DMS114 treated with DMSO at 0.1 percent for 48 hours (cell line): Measurements from ENCODE around the gene PIGT.
A peak's percentile ranks its signal among the peaks of the same experiment; 100 is the strongest.

Experiments used
- DNase-seq: peaks from one replicate; lab custom pipeline; 2025; ENCODE audit not compliant: unreplicated experiment; lab: John Stamatoyannopoulos, UW

Gene PIGT

GRCh38 chr20:45415822-45416637 is at the start of gene PIGT:
Gene PIGT, plus strand, starts transcription at chr20:45416141. Its CDS starts 16 bp downstream, at chr20:45416157.
- peak; percentile 76 for DNase-seq

- no peak for DNase-seq
Measured at GRCh38 chr20:45366192-45366591, 49.7 kb upstream of the PIGT start.

GRCh38 chr20:45366631-45367030 is 49.3 kb upstream of the PIGT start:
- no peak for DNase-seq

GRCh38 chr20:45367126-45367525 is 48.8 kb upstream of the PIGT start:
- DNase-seq = no peak

- DNase-seq = no peak
Measured at GRCh38 chr20:45368221-45368980, 47.5 kb upstream of the PIGT start.

GRCh38 chr20:45370571-45371160 is 45.3 kb upstream of the PIGT start:
- no peak for DNase-seq

- no peak for DNase-seq
Measured at GRCh38 chr20:45372241-45372640, 43.7 kb upstream of the PIGT start.

GRCh38 chr20:45372646-45373352 is 43.1 kb upstream of the PIGT start:
- no peak for DNase-seq

- peak; percentile 66 for DNase-seq
Measured at GRCh38 chr20:45373353-45374100, 42.4 kb upstream of the PIGT start.

GRCh38 chr20:45374101-45374467 is 41.9 kb upstream of the PIGT start:
- no peak for DNase-seq

- DNase-seq = no peak
Measured at GRCh38 chr20:45374966-45375365, 41.0 kb upstream of the PIGT start.

GRCh38 chr20:45377269-45377668 is 38.7 kb upstream of the PIGT start:
- DNase-seq = no peak

GRCh38 chr20:45378191-45378590 is 37.8 kb upstream of the PIGT start, which contains the start of gene TP53TG5:
Gene TP53TG5, minus strand, starts transcription at chr20:45378325. Its CDS starts 89 bp downstream, at chr20:45378236.
- no peak for DNase-seq

GRCh38 chr20:45387274-45387673 is 28.7 kb upstream of the PIGT start:
- DNase-seq = no peak

- DNase-seq = no peak
Measured at GRCh38 chr20:45390931-45391330, 25.0 kb upstream of the PIGT start.

- no peak for DNase-seq
Measured at GRCh38 chr20:45391559-45391958, 24.4 kb upstream of the PIGT start.

GRCh38 chr20:45392733-45393132 is 23.2 kb upstream of the PIGT start:
- DNase-seq = no peak

- no peak for DNase-seq
Measured at GRCh38 chr20:45394221-45395113, 21.5 kb upstream of the PIGT start.

GRCh38 chr20:45395114-45395415 is 20.9 kb upstream of the PIGT start:
- DNase-seq = no peak

GRCh38 chr20:45399018-45399417 is 16.9 kb upstream of the PIGT start:
- DNase-seq = no peak
